Measurements from ENCODE around the gene RASA2.
A peak's percentile ranks its signal among the peaks of the same experiment; 100 is the strongest.

DNA sequence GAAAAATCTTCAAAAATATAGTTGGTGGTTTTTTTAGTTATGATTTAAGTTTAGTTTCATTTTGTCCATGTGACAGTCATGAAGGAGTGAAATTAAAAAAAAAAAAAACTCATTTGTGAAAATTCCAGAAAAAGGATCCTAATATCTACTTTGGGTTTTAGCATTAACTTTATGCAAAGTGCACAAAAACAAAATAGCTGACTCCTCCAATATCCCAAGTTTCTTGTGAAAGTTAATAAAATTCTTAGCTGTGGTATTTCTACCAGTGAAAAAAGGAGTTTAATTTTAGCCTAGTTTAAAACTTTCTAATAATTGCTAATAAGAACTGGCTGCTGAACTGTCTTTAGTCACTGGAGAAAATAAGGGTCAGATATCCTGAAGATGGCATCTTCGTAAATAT lies 40.8 kb upstream of the RASA2 start:
- TF ChIP-seq, protein P1, sequence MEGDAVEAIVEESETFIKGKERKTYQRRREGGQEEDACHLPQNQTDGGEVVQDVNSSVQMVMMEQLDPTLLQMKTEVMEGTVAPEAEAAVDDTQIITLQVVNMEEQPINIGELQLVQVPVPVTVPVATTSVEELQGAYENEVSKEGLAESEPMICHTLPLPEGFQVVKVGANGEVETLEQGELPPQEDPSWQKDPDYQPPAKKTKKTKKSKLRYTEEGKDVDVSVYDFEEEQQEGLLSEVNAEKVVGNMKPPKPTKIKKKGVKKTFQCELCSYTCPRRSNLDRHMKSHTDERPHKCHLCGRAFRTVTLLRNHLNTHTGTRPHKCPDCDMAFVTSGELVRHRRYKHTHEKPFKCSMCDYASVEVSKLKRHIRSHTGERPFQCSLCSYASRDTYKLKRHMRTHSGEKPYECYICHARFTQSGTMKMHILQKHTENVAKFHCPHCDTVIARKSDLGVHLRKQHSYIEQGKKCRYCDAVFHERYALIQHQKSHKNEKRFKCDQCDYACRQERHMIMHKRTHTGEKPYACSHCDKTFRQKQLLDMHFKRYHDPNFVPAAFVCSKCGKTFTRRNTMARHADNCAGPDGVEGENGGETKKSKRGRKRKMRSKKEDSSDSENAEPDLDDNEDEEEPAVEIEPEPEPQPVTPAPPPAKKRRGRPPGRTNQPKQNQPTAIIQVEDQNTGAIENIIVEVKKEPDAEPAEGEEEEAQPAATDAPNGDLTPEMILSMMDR (conservative IDR thresholded peaks at IDR 0.05; ENCODE audit: low read depth, low read length), result no peak
- no peak for TF ChIP-seq RAD21 (IDR thresholded peaks at IDR 0.05; ENCODE audit: low read length)
- no peak for TF ChIP-seq MXI1 (IDR thresholded peaks at IDR 0.05; ENCODE audit: borderline replicate concordance, low read depth, low read length)
- TF ChIP-seq, protein P2, sequence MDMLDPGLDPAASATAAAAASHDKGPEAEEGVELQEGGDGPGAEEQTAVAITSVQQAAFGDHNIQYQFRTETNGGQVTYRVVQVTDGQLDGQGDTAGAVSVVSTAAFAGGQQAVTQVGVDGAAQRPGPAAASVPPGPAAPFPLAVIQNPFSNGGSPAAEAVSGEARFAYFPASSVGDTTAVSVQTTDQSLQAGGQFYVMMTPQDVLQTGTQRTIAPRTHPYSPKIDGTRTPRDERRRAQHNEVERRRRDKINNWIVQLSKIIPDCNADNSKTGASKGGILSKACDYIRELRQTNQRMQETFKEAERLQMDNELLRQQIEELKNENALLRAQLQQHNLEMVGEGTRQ (IDR thresholded peaks at IDR 0.05; ENCODE audit: low read depth, low read length), result no peak
- no peak for TF ChIP-seq FOS (IDR thresholded peaks at IDR 0.05; ENCODE audit: low read depth, low read length)
- peak; percentile 19; the same call in 1 of the 2 replicates for TF ChIP-seq MAFK (IDR thresholded peaks at IDR 0.05; ENCODE audit: low read depth, low read length)
- no peak for TF ChIP-seq CHD1 (IDR thresholded peaks at IDR 0.05; ENCODE audit: low read depth, low read length)
- no peak for TF ChIP-seq POLR2A (IDR thresholded peaks at IDR 0.05; ENCODE audit: low read depth, low read length)
- no peak for TF ChIP-seq MAZ (IDR thresholded peaks at IDR 0.05; ENCODE audit: borderline replicate concordance, low read depth, low read length)
- TF ChIP-seq NFE2L2 (IDR thresholded peaks at IDR 0.05; ENCODE audit: low read depth, low read length), result no peak
- TF ChIP-seq, protein P3, sequence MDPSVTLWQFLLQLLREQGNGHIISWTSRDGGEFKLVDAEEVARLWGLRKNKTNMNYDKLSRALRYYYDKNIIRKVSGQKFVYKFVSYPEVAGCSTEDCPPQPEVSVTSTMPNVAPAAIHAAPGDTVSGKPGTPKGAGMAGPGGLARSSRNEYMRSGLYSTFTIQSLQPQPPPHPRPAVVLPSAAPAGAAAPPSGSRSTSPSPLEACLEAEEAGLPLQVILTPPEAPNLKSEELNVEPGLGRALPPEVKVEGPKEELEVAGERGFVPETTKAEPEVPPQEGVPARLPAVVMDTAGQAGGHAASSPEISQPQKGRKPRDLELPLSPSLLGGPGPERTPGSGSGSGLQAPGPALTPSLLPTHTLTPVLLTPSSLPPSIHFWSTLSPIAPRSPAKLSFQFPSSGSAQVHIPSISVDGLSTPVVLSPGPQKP (IDR thresholded peaks at IDR 0.05; ENCODE audit: borderline replicate concordance, low read depth, low read length), result no peak
- no peak for TF ChIP-seq BHLHE40 (IDR thresholded peaks at IDR 0.05; ENCODE audit: low read depth, low read length)
